Neural progenitor cell (in vitro differentiated cells): ENCODE measurements around the gene FAM229A.

Source experiments
- CTCF ChIP-seq: fragments of 200-600 bp; sonication (generic); IDR thresholded peaks from 2 replicates; pipeline ENCODE4 v1.5.1; 2017; ENCODE audit warnings: antibody characterized with exemption, mild to moderate bottlenecking
- EZH2 ChIP-seq: fragments of 200-600 bp; sonication (generic); IDR thresholded peaks from 2 replicates; pipeline ENCODE4 v1.6.1; 2017; ENCODE audit warnings: antibody characterized with exemption, mild to moderate bottlenecking, moderate library complexity
- EZH2phosphoT487 ChIP-seq: fragments of 200-600 bp; sonication (generic); IDR thresholded peaks from 2 replicates; pipeline ENCODE4 v1.6.1; 2017; ENCODE audit warnings: antibody characterized with exemption

GRCh38 chr1:32394890-32395432 lies 32.7 kb upstream of the FAM229A start:
- TF ChIP-seq CTCF, result no peak
- no peak for TF ChIP-seq EZH2
- TF ChIP-seq EZH2phosphoT487, result peak; percentile 28
